T-helper 2 cell (primary cell): ENCODE measurements around the gene GOLGA6D.
"Not testable (repeated sequence)": the region's sequence is repeated elsewhere in the genome, so short reads cannot be mapped to it uniquely, and the experiment has no call there.

Experiments used
- DNase-seq, 5 experiments: peaks; one replicate each; pipeline versions ENCODE4 v3.0.0 to v3.0.0-alpha.2; 2012 to 2022

The GOLGA6D gene

GRCh38 chr15:75284152-75284551 is 1.5 kb downstream of the GOLGA6D start:
- DNase-seq = not testable (repeated sequence)

GRCh38 chr15:75293660-75294059 is 11.0 kb downstream of the GOLGA6D start:
- not testable (repeated sequence) for DNase-seq

GRCh38 chr15:75298541-75299310 is 16.1 kb downstream of the GOLGA6D start:
- DNase-seq = peak in 1 of 5 experiments; percentile 15

GRCh38 chr15:75299311-75299688 is 16.7 kb downstream of the GOLGA6D start:
- DNase-seq = peak in 4 of 5 experiments; percentile 23 to 53 (median 44)

- not testable (repeated sequence) for DNase-seq
Observed at GRCh38 chr15:75300026-75300425, 17.4 kb downstream of the GOLGA6D start.

- DNase-seq = no peak
Observed at GRCh38 chr15:75302318-75302717, 19.7 kb downstream of the GOLGA6D start.

GRCh38 chr15:75302753-75303152 is 20.1 kb downstream of the GOLGA6D start:
- not testable (repeated sequence) for DNase-seq

- DNase-seq = no peak
Observed at GRCh38 chr15:75306188-75306587, 23.6 kb downstream of the GOLGA6D start.

- peak in 1 of 5 experiments; percentile 17 for DNase-seq
Observed at GRCh38 chr15:75307778-75308390, 25.2 kb downstream of the GOLGA6D start.

- no peak for DNase-seq
Observed at GRCh38 chr15:75309711-75310110, 27.1 kb downstream of the GOLGA6D start.

- DNase-seq = peak in 1 of 5 experiments; percentile 6
Observed at GRCh38 chr15:75312548-75312947, 29.9 kb downstream of the GOLGA6D start.

- DNase-seq = no peak
Observed at GRCh38 chr15:75313116-75313845, 30.6 kb downstream of the GOLGA6D start.

- no peak for DNase-seq
Observed at GRCh38 chr15:75314552-75315290, 32.1 kb downstream of the GOLGA6D start.

GRCh38 chr15:75319231-75319897 is 36.7 kb downstream of the GOLGA6D start:
- not testable (repeated sequence) for DNase-seq

- no peak for DNase-seq
Observed at GRCh38 chr15:75321711-75322110, 39.1 kb downstream of the GOLGA6D start.

- DNase-seq = no peak
Observed at GRCh38 chr15:75325922-75326321, 43.3 kb downstream of the GOLGA6D start.

- DNase-seq = no peak
Observed at GRCh38 chr15:75327005-75327404, 44.4 kb downstream of the GOLGA6D start.

- DNase-seq = no peak
Observed at GRCh38 chr15:75327491-75327890, 44.9 kb downstream of the GOLGA6D start.

GRCh38 chr15:75328493-75329314 is 46.1 kb downstream of the GOLGA6D start:
- DNase-seq = no peak

GRCh38 chr15:75329571-75329970 is 46.9 kb downstream of the GOLGA6D start:
- DNase-seq = no peak

- not testable (repeated sequence) for DNase-seq
Observed at GRCh38 chr15:75332093-75332492, 49.5 kb downstream of the GOLGA6D start.
